Measurements from ENCODE around the gene SPI1.
A peak's percentile ranks its signal among the peaks of the same experiment; 100 is the strongest.

The SPI1 gene

DNA sequence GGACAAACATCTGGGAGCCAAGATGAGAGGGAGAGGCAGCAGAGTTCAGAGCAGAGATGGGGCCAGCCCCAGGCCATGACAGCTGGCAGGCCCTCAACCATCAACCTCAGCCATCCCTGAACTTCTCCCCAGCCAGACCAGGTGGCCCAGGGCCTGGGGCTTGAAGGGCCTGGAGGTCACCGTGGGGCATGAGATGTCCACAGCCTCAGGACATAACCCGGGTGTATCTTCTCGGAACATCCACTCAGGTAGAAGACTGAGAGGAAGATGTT is 17.6 kb upstream of the SPI1 start:
- peaks cover 81% of the 10 kb centered on the region for H3K4me1 Mint-ChIP-seq (ENCODE audit: low read depth)
- no peaks in the 10 kb centered on the region for H3K27me3 Mint-ChIP-seq
- no peaks in the 10 kb centered on the region for H3K9me3 Mint-ChIP-seq
- peaks cover 40% of the 10 kb centered on the region for H3K36me3 Mint-ChIP-seq (ENCODE audit: low read depth)
- H3K27ac Mint-ChIP-seq, result peak overlapping the region; percentile 100
- H3K4me3 Mint-ChIP-seq, result peak overlapping the region; percentile 77
- intact Hi-C loops (cut with micrococcal nuclease), result no loop called here

DNA sequence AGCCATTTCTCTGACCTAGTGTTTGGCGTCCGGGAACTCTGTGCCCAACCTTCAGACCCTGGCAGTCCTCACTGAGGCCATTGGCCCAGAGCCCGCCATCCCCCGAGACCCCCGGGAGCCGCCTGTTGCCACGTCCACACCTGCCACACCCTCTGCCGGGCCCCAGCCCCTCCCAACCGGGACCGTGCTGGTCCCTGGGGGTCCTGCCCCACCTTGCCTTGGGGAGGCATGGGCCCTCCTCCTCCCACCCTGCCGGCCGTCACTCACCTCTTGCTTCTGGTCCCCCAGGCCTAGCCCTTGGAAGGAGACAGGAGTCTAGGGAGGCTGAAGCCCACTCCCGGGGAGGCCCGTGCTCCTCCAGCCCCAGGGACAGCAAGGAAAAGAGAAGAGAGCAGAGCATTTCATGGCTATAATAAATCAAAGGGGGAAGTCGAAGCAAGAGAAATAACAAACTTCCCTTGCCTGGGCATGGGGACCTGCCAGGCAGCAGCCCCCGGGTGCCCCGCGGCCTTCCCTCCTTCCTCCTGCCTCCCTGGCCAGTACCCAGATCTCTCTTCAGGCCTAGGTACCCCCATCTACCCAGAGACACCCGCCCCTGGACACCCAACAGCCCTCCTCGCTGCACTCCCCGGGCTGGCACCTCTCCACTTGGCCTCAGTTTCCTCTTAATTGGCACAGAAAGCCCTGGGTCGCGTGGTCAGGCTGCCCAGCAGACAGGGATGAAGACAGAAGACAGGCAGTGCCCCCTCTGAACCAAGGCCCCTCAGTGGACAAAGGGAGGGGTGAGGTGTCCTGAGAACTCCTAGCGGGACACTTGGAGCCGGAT is 17.1 kb upstream of the SPI1 start:
- Mint-ChIP-seq H3K9me3 (no peaks in the 10 kb centered on the region), H3K36me3 (ENCODE audit: low read depth) (peaks cover 43% of the 10 kb centered on the region), H3K27ac (peak overlapping the region; percentile 100), H3K4me1 (ENCODE audit: low read depth) (peaks cover 81% of the 10 kb centered on the region), H3K27me3 (no peaks in the 10 kb centered on the region), H3K4me3 (peak overlapping the region; percentile 77)
- intact Hi-C loops (cut with micrococcal nuclease), result loop anchor here (2.0 kb wide), 1 partner anchor 19 kb away; no protein-coding TSS in a partner anchor

- H3K36me3 Mint-ChIP-seq (ENCODE audit: low read depth), result peaks cover 51% of the 10 kb centered on the region
- peaks cover 83% of the 10 kb centered on the region for H3K4me1 Mint-ChIP-seq (ENCODE audit: low read depth)
- no peaks in the 10 kb centered on the region for H3K27me3 Mint-ChIP-seq
- peak overlapping the region; percentile 100 for H3K27ac Mint-ChIP-seq
- H3K4me3 Mint-ChIP-seq, result peak overlapping the region; percentile 77
- intact Hi-C loops (cut with micrococcal nuclease), result loop anchor here (1.0 to 2.0 kb wide), 2 partner anchors 14 to 18 kb away; partner anchors contain the start of gene SLC39A13
- no peaks in the 10 kb centered on the region for H3K9me3 Mint-ChIP-seq
These were observed 16.2 kb upstream of the SPI1 start for GRCh38 chr11:47394322-47395222.

DNA sequence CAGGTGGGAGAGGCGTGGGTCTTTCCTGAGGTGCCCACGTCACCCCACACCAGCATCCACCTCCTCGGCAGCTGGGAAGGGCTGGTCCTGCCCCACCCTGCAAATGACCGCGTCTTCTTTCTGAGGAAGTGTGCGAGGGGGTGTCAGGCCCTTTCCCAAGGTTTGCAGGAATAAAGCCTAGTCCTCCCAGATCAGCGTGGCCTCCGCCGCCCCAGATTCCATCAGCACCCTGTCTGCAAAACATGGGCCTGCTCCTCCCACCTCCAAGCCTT is 15.6 kb upstream of the SPI1 start:
- intact Hi-C loops (cut with micrococcal nuclease), result loop anchor here (1.0 to 2.0 kb wide), 2 partner anchors 14 to 17 kb away; partner anchors contain the start of gene SLC39A13
- H3K36me3 Mint-ChIP-seq (ENCODE audit: low read depth), result peaks cover 57% of the 10 kb centered on the region
- H3K4me1 Mint-ChIP-seq (ENCODE audit: low read depth), result peaks cover 85% of the 10 kb centered on the region
- no peaks in the 10 kb centered on the region for H3K9me3 Mint-ChIP-seq
- no peaks in the 10 kb centered on the region for H3K27me3 Mint-ChIP-seq
- peak overlapping the region; percentile 77 for H3K4me3 Mint-ChIP-seq
- peak overlapping the region; percentile 100 for H3K27ac Mint-ChIP-seq

GRCh38 chr11:47393163-47394049 is 15.1 kb upstream of the SPI1 start:
- no peaks in the 10 kb centered on the region for H3K9me3 Mint-ChIP-seq
- H3K4me1 Mint-ChIP-seq (ENCODE audit: low read depth), result peaks cover 87% of the 10 kb centered on the region
- H3K4me3 Mint-ChIP-seq, result peak overlapping the region; percentile 77
- H3K27ac Mint-ChIP-seq, result peak overlapping the region; percentile 100
- peaks cover 62% of the 10 kb centered on the region for H3K36me3 Mint-ChIP-seq (ENCODE audit: low read depth)
- no peaks in the 10 kb centered on the region for H3K27me3 Mint-ChIP-seq
- intact Hi-C loops (cut with micrococcal nuclease), result loop anchor here (1.0 to 2.0 kb wide), 2 partner anchors 15 to 17 kb away; partner anchors contain the start of gene SLC39A13

DNA sequence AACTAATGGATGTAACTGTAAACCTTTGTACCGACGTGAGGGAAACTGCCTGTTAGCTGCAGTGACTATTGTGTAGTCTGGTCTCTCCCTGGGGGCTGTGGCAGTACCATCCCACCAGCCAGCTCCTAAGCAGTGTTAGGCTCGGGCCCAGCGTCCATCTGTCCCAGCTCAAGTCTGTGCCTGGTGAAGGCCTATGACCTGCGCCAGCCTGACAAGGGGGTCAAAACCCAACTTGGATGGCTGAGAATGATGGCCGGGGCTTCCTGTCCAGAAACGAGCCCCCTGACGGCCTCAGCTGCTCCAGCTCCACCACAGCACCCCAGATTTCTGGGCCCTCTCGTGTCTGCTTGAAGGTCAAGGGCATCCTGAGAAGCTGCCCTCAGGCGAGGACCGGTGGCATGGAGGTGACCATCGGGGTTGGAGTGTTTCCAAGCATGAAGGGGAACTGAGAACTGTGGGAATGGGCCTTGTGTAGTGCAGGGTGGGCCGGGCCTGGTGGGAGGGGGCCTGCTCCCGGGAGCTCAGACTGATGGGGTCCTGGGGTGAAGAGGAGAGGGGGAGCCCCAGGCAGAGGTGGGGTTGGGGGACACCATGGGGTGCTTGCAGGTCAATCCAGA is 14.3 kb upstream of the SPI1 start:
- peak overlapping the region; percentile 100 for H3K27ac Mint-ChIP-seq
- intact Hi-C loops (cut with micrococcal nuclease), result no loop called here
- peaks cover 70% of the 10 kb centered on the region for H3K36me3 Mint-ChIP-seq (ENCODE audit: low read depth)
- H3K27me3 Mint-ChIP-seq, result no peaks in the 10 kb centered on the region
- no peaks in the 10 kb centered on the region for H3K9me3 Mint-ChIP-seq
- H3K4me1 Mint-ChIP-seq (ENCODE audit: low read depth), result peaks cover 87% of the 10 kb centered on the region
- H3K4me3 Mint-ChIP-seq, result peak overlapping the region; percentile 77

GRCh38 chr11:47391711-47392432 is 13.5 kb upstream of the SPI1 start:
- Mint-ChIP-seq H3K9me3 (no peaks in the 10 kb centered on the region), H3K4me3 (peak overlapping the region; percentile 77), H3K27me3 (no peaks in the 10 kb centered on the region), H3K27ac (peak overlapping the region; percentile 100), H3K36me3 (ENCODE audit: low read depth) (peaks cover 77% of the 10 kb centered on the region), H3K4me1 (ENCODE audit: low read depth) (peaks cover 90% of the 10 kb centered on the region)
- intact Hi-C loops (cut with micrococcal nuclease), result no loop called here

DNA sequence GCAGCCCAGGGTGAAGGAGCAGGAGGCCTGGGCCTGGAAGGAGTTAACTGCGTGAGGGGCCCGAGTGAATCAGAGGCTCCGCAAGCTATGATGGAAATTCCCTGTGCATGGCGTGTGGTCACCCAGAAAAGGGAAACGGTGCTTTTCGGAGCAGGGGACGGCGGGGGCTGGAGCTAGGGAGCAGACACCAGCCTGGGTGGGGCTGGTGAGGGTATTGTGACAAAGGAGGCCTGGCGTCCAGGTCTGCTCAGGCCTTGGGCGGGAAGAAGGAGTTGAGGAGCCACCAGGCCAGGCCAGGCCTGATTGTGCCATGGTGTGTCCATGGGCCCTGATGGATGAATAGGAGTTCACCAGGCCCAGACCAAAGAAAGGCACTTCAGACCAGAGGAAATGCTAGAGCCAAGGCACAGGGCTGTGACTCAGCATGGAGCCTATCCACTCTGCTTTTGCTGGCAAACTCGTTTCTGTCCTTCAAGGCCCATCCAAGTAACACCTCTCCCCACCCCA is 12.8 kb upstream of the SPI1 start:
- H3K27ac Mint-ChIP-seq, result peak overlapping the region; percentile 100
- no peaks in the 10 kb centered on the region for H3K27me3 Mint-ChIP-seq
- H3K4me3 Mint-ChIP-seq, result peak overlapping the region; percentile 77
- H3K36me3 Mint-ChIP-seq (ENCODE audit: low read depth), result peaks cover 77% of the 10 kb centered on the region
- intact Hi-C loops (cut with micrococcal nuclease), result no loop called here
- H3K9me3 Mint-ChIP-seq, result no peaks in the 10 kb centered on the region
- H3K4me1 Mint-ChIP-seq (ENCODE audit: low read depth), result peaks cover 94% of the 10 kb centered on the region

DNA sequence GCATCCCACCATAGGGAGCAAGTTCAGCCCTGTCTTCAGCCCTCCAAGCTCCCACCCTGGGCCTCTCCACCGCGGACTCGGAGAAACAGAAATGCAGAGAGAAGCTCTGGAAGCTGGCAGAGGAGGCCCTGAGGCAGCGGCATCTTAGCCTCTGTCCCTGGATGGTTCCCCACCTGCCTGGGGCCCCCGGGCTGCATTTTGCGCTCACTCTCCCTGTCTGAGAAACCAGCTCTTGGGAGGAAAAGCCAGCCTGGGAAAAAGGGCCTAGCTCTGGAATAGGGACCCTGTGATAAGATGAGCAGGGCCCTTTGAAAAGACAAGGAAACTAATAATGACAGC is 12.0 kb upstream of the SPI1 start:
- Mint-ChIP-seq H3K27ac (peak overlapping the region; percentile 100), H3K27me3 (no peaks in the 10 kb centered on the region), H3K4me3 (peak overlapping the region; percentile 77), H3K36me3 (ENCODE audit: low read depth) (peaks cover 77% of the 10 kb centered on the region), H3K9me3 (no peaks in the 10 kb centered on the region), H3K4me1 (ENCODE audit: low read depth) (peaks cover 94% of the 10 kb centered on the region)
- intact Hi-C loops (cut with micrococcal nuclease), result no loop called here

DNA sequence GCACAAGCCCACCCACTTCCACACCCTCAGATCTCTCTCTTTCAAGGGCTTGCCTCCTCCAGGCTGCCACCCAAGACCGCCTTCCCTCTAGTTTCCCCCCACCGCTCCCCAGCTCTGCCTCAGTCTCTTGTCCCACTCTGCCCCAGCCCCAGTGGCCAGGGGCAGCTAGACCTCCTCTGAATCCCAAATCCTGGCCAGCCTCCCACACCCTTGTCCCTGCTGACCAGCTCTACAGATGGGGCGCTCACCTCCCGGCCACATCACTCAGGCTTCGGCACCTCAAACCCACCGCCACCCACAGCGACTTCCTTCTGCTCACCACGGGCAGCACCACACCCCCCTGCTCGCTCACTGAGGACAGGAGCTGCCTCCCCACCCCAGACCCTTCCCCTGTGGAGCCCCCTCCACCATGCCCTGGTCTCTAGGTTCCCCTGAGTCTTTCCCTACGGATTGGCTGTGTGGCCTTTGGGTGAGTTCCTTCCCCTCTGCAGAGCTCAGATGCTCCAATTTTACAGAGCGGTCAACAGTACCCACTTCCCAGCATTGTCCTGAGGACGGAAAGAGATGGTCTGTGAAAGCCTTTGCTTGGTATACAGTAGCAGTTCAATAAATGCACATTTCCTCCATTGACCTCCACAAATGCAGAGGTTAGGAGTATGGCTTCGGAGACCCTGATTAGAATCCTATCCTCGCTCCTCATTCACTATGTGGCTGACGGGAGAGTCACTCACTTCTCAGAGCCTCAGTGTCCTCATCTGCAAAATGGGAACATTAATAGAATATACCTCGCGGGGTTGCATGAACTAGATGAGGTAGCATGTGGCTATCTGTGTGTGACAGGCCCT is 11.5 kb upstream of the SPI1 start:
- Mint-ChIP-seq H3K9me3 (no peaks in the 10 kb centered on the region), H3K4me3 (peak overlapping the region; percentile 77), H3K4me1 (ENCODE audit: low read depth) (peaks cover 94% of the 10 kb centered on the region)

DNA sequence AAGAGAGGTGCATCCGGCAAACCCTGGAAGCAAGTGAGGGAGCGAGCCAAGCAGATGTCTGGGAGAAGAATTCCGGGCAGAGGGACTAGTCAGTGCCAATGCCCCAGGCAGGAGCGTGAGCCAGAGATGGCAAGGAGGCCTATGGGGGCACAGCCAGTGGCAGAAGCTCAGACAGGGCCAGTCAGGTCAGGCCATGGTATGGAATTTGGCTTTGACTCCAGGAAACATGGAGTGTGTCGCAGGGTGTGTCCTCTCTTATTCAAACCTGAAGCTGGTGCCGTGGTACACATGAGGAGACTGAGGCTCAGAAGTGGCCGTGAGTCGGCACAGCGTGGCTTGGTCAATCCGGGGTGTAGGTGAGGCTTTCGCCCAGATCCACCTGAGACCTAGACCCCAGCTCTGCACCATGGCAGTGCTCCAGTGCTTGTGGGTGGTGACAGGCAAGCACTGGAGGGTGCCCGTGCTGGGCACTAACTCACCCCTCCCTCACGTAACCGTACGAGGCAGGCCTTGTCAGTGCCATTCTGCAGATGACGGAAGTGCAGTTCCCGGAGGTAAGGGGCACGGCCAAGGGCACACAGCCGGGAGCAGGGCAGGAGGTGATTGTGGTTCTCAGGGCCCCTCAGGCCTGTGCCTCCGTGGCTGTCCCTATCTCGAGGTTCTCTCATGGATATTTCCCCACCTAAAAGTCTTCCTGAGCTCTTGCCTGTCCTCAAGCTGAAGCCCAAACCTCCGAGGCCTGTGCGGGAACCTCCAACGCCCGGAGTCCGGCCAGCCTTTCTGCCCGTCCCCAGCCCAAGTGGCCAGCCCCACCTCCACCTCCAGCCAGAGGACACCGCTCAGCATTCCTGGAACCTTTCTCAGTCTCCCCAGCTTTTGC is 10.6 kb upstream of the SPI1 start:
- Mint-ChIP-seq H3K27ac (peak overlapping the region; percentile 100), H3K4me3 (peak overlapping the region; percentile 77), H3K27me3 (no peaks in the 10 kb centered on the region), H3K4me1 (ENCODE audit: low read depth) (peaks cover 89% of the 10 kb centered on the region), H3K9me3 (no peaks in the 10 kb centered on the region), H3K36me3 (ENCODE audit: low read depth) (peaks cover 71% of the 10 kb centered on the region)
- intact Hi-C loops (cut with micrococcal nuclease), result no loop called here

More for the DNA sequence above, 11.5 kb upstream of the SPI1 start:
- H3K27ac Mint-ChIP-seq, result peak overlapping the region; percentile 100
- peaks cover 79% of the 10 kb centered on the region for H3K36me3 Mint-ChIP-seq (ENCODE audit: low read depth)
- intact Hi-C loops (cut with micrococcal nuclease), result no loop called here
- H3K27me3 Mint-ChIP-seq, result no peaks in the 10 kb centered on the region

All from dendritic cell treated with granulocyte-macrophage colony-stimulating factor and Interleukin-4, amounts not matched to agents 40 ng/mL and 50 ng/mL, for 4 days (primary cell).